ENCODE measurements around the gene VWA3A. TPM values are rescaled to one million over a fixed set of nuclear protein-coding genes. Genes with fewer than 3 reads are reported as not detected.

The VWA3A gene
- total RNA-seq, 1 donor, result 0.36 TPM

DNA sequence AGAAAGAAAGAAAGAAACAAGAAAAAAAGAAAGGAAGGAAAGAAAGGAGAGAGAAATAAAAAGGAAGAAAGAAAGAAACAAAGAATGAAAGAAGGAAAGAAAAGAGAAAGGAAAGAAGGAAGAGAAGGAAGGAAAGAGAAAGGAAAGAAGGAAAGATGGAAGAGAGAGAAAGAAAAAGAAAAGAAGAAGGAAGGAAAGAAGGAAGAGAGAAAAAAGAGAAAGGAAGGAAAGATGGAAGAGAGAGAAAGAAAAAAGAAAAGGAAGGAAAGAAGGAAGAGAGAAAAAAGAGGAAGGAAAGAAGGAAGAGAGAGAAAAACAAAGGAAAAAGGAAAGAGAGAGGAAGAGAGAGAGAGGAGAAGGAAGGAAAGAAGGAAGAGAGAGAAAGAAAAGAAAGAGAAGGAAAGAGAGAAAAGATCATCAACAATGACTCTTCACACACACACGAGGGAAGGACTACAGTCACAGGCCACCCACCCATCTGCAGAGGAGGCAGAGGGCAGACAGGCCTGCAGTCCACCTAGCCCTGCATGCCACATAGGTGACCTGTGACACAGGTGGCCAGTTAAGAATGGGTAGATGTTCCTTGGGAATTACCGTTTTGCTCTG, 23.9 kb downstream of the VWA3A start:
- H3K4me3 ChIP-seq (ENCODE audit: insufficient read depth, low read length), result no peak overlapping the region
- no peaks in the 10 kb centered on the region for H3K27me3 ChIP-seq (ENCODE audit: insufficient read depth, low read length)
- DNase-seq (ENCODE audit: insufficient read length, low spot score, missing footprints), result no peak
- no peak overlapping the region for H2AFZ ChIP-seq (ENCODE audit: low read length)
- no peaks in the 10 kb centered on the region for H3K36me3 ChIP-seq (ENCODE audit: insufficient read depth, low read length)
- no peaks in the 10 kb centered on the region for H3K79me2 ChIP-seq (ENCODE audit: insufficient read depth, low read length)
- no peaks in the 10 kb centered on the region for H3K4me1 ChIP-seq (ENCODE audit: insufficient read depth, low read length)
- TF ChIP-seq, protein P1, sequence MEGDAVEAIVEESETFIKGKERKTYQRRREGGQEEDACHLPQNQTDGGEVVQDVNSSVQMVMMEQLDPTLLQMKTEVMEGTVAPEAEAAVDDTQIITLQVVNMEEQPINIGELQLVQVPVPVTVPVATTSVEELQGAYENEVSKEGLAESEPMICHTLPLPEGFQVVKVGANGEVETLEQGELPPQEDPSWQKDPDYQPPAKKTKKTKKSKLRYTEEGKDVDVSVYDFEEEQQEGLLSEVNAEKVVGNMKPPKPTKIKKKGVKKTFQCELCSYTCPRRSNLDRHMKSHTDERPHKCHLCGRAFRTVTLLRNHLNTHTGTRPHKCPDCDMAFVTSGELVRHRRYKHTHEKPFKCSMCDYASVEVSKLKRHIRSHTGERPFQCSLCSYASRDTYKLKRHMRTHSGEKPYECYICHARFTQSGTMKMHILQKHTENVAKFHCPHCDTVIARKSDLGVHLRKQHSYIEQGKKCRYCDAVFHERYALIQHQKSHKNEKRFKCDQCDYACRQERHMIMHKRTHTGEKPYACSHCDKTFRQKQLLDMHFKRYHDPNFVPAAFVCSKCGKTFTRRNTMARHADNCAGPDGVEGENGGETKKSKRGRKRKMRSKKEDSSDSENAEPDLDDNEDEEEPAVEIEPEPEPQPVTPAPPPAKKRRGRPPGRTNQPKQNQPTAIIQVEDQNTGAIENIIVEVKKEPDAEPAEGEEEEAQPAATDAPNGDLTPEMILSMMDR (IDR thresholded peaks at IDR 0.05; ENCODE audit: extremely low read depth, low read depth, low read length), result no peak
- no peaks in the 10 kb centered on the region for H4K20me1 ChIP-seq (ENCODE audit: insufficient read depth, low read length)
- no peak overlapping the region for H3K4me2 ChIP-seq (ENCODE audit: insufficient read depth, low read length)
- H3K9me3 ChIP-seq (ENCODE audit: low read depth, low read length), result no peaks in the 10 kb centered on the region
- H3K27ac ChIP-seq (ENCODE audit: low read depth, low read length), result no peak overlapping the region

DNA sequence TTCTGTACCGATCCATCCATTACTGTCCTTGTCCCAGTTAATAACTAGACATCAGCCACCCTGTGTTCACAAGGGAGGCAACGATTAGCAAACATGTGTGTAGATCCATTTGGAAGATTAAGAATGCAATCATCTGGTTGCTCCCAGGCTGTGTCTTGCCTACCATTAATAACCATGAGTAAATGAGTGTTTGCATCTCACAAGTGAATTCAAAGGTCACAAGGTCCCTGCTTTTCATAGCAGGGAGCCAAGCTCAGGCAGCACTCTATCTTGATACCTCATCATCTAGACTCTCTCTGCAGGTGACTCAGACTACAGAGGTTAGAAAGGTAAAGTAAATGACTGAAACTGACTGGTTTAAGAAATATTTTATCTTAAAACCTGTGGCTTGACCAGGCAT, 25.3 kb downstream of the VWA3A start:
- H3K27me3 ChIP-seq (ENCODE audit: insufficient read depth, low read length), result no peaks in the 10 kb centered on the region
- TF ChIP-seq, protein P1 (IDR thresholded peaks at IDR 0.05; ENCODE audit: extremely low read depth, low read depth, low read length), result no peak
- H3K36me3 ChIP-seq (ENCODE audit: insufficient read depth, low read length), result no peaks in the 10 kb centered on the region
- H2AFZ ChIP-seq (ENCODE audit: low read length), result no peak overlapping the region
- no peaks in the 10 kb centered on the region for H3K9me3 ChIP-seq (ENCODE audit: low read depth, low read length)
- no peak overlapping the region for H3K4me3 ChIP-seq (ENCODE audit: insufficient read depth, low read length)
- no peak for DNase-seq (ENCODE audit: insufficient read length, low spot score, missing footprints)
- no peak overlapping the region for H3K4me2 ChIP-seq (ENCODE audit: insufficient read depth, low read length)
- no peaks in the 10 kb centered on the region for H3K79me2 ChIP-seq (ENCODE audit: insufficient read depth, low read length)
- H4K20me1 ChIP-seq (ENCODE audit: insufficient read depth, low read length), result no peaks in the 10 kb centered on the region
- no peak overlapping the region for H3K27ac ChIP-seq (ENCODE audit: low read depth, low read length)
- no peaks in the 10 kb centered on the region for H3K4me1 ChIP-seq (ENCODE audit: insufficient read depth, low read length)

DNA sequence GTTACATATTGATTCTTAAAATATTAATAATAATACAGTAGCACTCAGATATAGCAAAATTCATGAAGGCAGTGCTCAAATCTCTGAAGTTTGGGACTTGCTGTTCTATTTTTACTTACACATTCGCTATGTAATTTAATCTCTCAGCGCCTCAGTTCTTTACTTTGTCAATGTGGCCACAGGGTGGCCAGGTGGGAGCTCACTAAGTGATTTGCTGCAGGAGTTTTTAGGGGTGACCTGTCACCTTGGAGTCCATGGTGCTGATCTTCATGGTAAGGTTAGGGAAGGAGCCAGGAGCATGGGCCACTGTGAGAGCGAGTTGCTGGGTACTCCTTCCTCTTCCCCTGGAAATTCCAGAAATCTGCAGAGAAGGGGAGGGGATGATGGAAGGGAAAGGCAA, 28.1 kb downstream of the VWA3A start:
- Histone ChIP-seq H3K36me3 (ENCODE audit: insufficient read depth, low read length) (no peaks in the 10 kb centered on the region), H3K27me3 (ENCODE audit: insufficient read depth, low read length) (no peaks in the 10 kb centered on the region), H3K4me3 (ENCODE audit: insufficient read depth, low read length) (no peak overlapping the region), H3K27ac (ENCODE audit: low read depth, low read length) (no peak overlapping the region), H3K4me1 (ENCODE audit: insufficient read depth, low read length) (no peaks in the 10 kb centered on the region), H4K20me1 (ENCODE audit: insufficient read depth, low read length) (no peaks in the 10 kb centered on the region), H3K4me2 (ENCODE audit: insufficient read depth, low read length) (no peak overlapping the region), H3K79me2 (ENCODE audit: insufficient read depth, low read length) (no peaks in the 10 kb centered on the region), H3K9me3 (ENCODE audit: low read depth, low read length) (no peaks in the 10 kb centered on the region), H2AFZ (ENCODE audit: low read length) (no peak overlapping the region)
- TF ChIP-seq, protein P1 (IDR thresholded peaks at IDR 0.05; ENCODE audit: extremely low read depth, low read depth, low read length), result no peak
- DNase-seq (ENCODE audit: insufficient read length, low spot score, missing footprints), result no peak

DNA sequence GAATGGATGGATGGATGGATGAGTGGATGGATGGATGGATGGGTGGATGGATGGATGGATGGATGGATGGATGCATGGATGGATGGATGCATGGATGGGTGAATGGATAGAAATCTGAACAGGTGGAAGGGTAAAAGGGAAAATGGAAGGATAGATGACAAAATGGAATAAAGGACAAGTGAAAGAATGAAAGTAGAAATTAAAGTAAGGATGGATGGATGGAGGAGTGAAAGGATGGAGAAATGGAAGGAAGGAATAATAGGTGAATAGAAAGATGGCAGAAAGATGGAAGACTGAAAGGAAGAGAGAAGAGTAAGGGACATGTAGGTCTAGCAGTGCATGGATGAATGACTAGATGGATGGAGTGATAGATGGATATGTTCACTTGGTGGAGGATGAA, 29.9 kb downstream of the VWA3A start:
- no peak for DNase-seq (ENCODE audit: insufficient read length, low spot score, missing footprints)
- H3K4me2 ChIP-seq (ENCODE audit: insufficient read depth, low read length), result no peak overlapping the region
- no peak overlapping the region for H2AFZ ChIP-seq (ENCODE audit: low read length)
- no peaks in the 10 kb centered on the region for H3K9me3 ChIP-seq (ENCODE audit: low read depth, low read length)
- no peaks in the 10 kb centered on the region for H4K20me1 ChIP-seq (ENCODE audit: insufficient read depth, low read length)
- H3K27ac ChIP-seq (ENCODE audit: low read depth, low read length), result no peak overlapping the region
- peaks cover 5% of the 10 kb centered on the region for H3K4me1 ChIP-seq (ENCODE audit: insufficient read depth, low read length)
- H3K79me2 ChIP-seq (ENCODE audit: insufficient read depth, low read length), result no peaks in the 10 kb centered on the region
- TF ChIP-seq, protein P1 (IDR thresholded peaks at IDR 0.05; ENCODE audit: extremely low read depth, low read depth, low read length), result no peak
- no peaks in the 10 kb centered on the region for H3K36me3 ChIP-seq (ENCODE audit: insufficient read depth, low read length)
- no peak overlapping the region for H3K4me3 ChIP-seq (ENCODE audit: insufficient read depth, low read length)
- no peaks in the 10 kb centered on the region for H3K27me3 ChIP-seq (ENCODE audit: insufficient read depth, low read length)

Data from osteoblast (primary cell).